ENCODE measurements around the gene CASK.

CASK gene

GRCh38 chrX:41906515-41907187, 16.7 kb downstream of the CASK start:
- FAIRE-seq: no peak

GRCh38 chrX:41903544-41903943, 19.8 kb downstream of the CASK start:
- no peak for FAIRE-seq

DNA sequence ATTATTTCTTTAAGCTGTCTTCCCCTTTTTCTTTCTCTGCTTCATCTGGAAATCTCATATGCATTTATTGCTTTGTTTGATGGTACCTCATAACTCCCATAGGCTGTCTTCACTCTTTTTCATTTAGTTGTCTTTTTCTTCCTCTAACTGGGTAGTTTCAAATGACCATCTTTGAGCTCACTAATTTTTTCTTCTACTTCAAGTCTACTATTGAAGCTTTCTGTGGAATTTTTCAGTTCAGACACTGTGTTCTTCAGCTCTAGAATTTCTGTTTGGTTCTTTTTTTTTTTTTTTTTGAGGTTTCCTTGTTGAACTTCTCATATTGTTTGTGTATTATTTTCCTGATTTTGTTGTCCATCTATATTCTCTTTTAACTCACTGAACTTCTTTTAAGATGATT, 23.0 kb downstream of the CASK start:
- FAIRE-seq: no peak

- FAIRE-seq: no peak
Measured at GRCh38 chrX:41895826-41896225, 27.5 kb downstream of the CASK start.

GRCh38 chrX:41890026-41890423, 33.3 kb downstream of the CASK start:
- no peak for FAIRE-seq

GRCh38 chrX:41889317-41890025, 33.9 kb downstream of the CASK start:
- FAIRE-seq: no peak

DNA sequence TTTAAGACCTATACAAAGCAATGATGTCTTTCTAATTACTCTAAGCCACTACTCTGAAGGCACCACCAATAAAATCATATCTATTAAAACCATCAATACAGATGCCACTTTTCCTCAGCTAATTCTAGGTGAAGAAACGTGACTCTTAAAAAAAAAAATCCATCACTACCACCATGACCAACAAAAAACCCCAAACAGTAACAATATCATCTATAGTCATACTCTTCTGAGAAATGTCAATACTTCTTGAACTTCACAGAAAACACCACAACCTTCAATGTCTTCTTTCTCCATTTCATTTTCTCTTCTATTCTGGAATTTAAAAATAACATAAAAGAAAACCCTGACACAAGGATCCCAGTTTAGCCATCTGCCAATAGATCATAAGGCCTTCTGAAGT, 35.7 kb downstream of the CASK start:
- FAIRE-seq: no peak

- FAIRE-seq: no peak
Measured at GRCh38 chrX:41885724-41886123, 37.6 kb downstream of the CASK start.

- no peak for FAIRE-seq
Measured at GRCh38 chrX:41881166-41881565, 42.2 kb downstream of the CASK start.

GRCh38 chrX:41877167-41877566, 46.2 kb downstream of the CASK start:
- no peak for FAIRE-seq

GRCh38 chrX:41875142-41875541, 48.2 kb downstream of the CASK start:
- no peak for FAIRE-seq

DNA sequence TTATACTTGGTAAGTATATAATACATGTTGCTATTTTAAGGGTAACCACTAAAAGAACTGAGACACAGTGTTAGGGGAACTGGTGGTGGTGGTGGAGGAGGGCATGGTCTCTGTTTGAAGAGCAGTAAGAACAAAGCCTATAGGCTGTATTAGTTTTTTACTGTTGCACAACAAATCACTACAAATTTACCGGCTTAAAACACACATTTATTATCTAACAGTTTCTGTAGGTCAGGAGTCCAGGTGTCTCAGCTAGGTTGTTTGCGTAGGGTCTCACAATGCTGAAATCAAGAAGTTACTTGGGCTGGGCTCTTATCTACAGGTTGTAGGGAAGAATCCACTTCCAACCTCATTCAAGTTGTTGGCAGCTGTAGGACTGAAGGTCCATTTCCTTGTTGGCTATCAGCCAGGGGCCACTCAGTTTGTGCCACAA, 52.6 kb downstream of the CASK start:
- no peak for FAIRE-seq

GRCh38 chrX:41868392-41868977, 54.9 kb downstream of the CASK start:
- FAIRE-seq: no peak

DNA sequence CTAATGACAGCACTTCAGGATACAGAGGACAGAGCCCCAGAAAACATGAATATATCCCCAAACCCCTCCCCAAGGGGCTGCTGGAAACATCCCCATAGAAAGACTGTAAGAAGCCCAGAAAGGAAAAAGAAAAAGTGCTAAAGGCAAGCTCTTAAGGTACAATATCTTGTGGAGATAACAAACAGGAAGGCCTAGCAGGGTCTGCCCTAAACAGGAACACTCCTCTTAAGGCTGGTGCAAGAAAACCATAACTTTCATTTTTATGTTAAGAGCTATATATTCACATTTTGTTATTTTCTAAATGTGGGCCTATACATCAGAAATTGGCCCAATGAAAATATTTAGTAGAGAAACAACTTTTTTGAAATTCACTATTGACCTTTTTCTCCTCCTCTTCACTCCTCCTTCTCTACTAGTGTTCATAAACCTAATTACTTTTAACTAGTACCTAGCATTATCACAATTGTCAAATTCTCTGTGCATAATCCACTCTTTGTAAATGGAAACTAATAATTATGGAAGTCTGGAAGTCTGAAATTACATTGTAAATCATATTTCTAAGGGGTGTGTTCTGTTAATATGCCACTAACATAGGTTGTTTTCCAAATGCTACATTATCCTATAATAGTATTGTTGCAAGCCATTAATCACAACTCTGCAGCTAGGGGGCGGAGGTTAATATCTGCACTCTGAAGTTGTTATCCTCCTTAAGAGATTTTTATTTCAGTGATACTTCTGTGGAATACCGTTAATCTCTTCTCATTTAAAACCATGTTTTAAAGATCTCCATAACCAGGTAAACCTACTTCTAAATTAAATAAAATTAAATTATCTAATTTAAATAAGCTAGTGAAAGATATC, 59.8 kb downstream of the CASK start:
- FAIRE-seq: no peak

- no peak for FAIRE-seq
Measured at GRCh38 chrX:41862562-41863184, 60.7 kb downstream of the CASK start.

- FAIRE-seq: no peak
Measured at GRCh38 chrX:41858161-41858775, 65.1 kb downstream of the CASK start.

DNA sequence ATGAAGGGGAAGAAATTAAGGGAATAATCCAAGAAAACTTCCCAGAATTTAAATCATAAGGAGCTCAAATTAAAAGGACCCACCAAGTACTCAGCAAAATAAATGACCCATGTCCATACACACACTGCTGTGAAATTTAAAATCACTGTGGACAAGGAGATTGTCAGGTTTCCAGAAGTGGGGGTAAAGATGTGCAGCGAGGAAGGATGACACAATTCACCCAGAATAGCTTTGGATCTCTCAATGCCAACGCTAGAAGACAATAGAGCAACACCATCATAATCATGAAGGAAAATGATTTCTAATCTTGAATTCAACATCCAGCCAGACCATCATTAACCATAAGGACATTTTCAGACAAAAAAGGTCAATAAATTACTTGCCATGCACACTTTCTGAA, 65.7 kb downstream of the CASK start:
- FAIRE-seq: no peak

DNA sequence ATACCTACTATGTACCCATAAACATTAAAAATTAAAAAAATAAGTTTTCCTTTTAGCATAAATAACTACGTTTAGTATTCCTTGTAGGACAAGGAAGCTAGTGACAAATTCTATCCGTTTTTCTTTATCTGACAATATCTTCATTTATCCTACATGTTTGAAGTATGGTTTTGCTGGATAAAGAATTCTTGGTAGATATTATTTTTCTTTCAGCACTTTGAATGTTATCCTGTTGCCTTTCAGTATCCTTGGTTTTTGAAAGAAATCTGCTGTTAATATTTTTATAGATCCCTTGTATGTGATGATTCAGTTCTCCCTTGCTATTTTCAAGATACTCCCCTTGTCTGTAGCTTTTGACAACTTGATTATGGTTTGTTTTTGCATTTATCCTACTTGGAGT, 76.6 kb downstream of the CASK start:
- no peak for FAIRE-seq

DNA sequence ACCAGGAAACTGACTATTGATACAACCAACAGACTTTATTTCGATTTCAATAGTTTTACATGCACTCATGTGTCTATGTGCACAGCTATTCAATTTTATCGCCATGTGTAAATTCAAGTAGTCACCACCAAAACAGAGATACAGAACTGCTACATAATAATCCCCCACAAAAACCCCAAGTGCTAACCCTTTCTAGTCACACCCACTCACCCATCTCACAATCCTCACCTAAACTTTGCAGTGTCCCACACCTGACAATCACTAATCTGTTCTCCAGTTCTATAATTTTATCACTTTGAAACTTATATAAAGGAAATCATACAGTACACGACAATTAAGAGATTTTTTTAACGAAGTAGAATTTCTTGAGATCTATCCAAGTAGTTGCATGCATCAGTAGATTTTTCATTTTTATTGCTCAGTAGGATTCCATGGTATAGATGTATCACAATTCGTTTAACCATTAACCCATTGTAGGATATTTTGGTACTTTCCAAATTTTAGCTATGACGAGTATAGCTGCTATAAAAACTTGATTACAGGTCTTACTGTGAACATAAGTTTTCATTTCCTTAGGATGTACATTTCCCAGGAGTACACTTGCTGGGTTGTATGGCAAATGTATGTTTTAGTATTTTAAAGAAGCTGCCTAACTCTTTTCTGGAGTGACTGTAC, 85.9 kb downstream of the CASK start:
- FAIRE-seq: no peak

GRCh38 chrX:41828826-41829225, 94.5 kb downstream of the CASK start:
- FAIRE-seq: no peak

DNA sequence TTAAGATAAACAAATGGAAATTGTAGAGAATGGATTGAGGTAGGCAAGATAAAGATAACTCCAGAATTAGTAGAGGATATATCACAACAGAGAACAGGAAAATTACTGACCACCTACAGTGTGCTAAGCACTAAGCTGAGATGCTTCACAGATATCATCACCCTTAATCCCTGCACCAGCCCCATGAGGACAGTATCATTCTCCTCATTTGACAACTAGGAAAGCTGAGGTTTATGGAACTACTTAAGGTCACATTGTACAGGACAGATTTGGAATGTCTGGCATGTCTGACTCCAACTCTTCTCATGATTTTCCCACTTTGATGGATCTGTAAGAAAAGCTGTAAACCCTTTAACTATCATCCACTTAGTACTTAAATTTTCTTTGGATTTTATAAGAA, 95.5 kb downstream of the CASK start:
- FAIRE-seq: no peak

- FAIRE-seq: no peak
Measured at GRCh38 chrX:41825796-41826195, 97.6 kb downstream of the CASK start.

Measured in TTC549 (cell line).